EH (cell line): ENCODE measurements around the gene UBE2R2.
A peak's percentile ranks its signal among the peaks of the same experiment; 100 is the strongest.
"Not testable (repeated sequence)": the region's sequence is repeated elsewhere in the genome, so short reads cannot be mapped to it uniquely, and the experiment has no call there.

Experiments
- DNase-seq: peaks from one replicate; pipeline ENCODE4 v3.0.0-alpha.2; 2015; ENCODE audit warnings: low read depth

The UBE2R2 gene

GRCh38 chr9:33816327-33817252, at the start of gene UBE2R2:
Gene UBE2R2 (plus strand): TSS chr9:33817160. CDS start chr9:33817758, 598 bp downstream.
- peak; percentile 93 for DNase-seq

GRCh38 chr9:33770156-33770880, 46.6 kb upstream of the UBE2R2 start:
- peak; percentile 69 for DNase-seq

GRCh38 chr9:33773135-33773534, 43.8 kb upstream of the UBE2R2 start:
- not testable (repeated sequence) for DNase-seq

GRCh38 chr9:33774074-33774659, 42.8 kb upstream of the UBE2R2 start:
- not testable (repeated sequence) for DNase-seq

- no peak for DNase-seq
Observed at GRCh38 chr9:33776578-33776977, 40.4 kb upstream of the UBE2R2 start.

- DNase-seq = peak; percentile 62
Observed at GRCh38 chr9:33778700-33779351, 38.1 kb upstream of the UBE2R2 start.

GRCh38 chr9:33780276-33780675, 36.7 kb upstream of the UBE2R2 start:
- no peak for DNase-seq

GRCh38 chr9:33781736-33782135, 35.2 kb upstream of the UBE2R2 start:
- DNase-seq = no peak

GRCh38 chr9:33782395-33783152, 34.4 kb upstream of the UBE2R2 start:
- DNase-seq = peak; percentile 69

- peak; percentile 45 for DNase-seq
Observed at GRCh38 chr9:33785914-33786313, 31.0 kb upstream of the UBE2R2 start.

- no peak for DNase-seq
Observed at GRCh38 chr9:33786681-33787080, 30.3 kb upstream of the UBE2R2 start.

- peak; percentile 4 for DNase-seq
Observed at GRCh38 chr9:33787839-33788238, 29.1 kb upstream of the UBE2R2 start.

- DNase-seq = not testable (repeated sequence)
Observed at GRCh38 chr9:33789429-33789828, 27.5 kb upstream of the UBE2R2 start.

- DNase-seq = peak; percentile 86
Observed at GRCh38 chr9:33791117-33791516, 25.8 kb upstream of the UBE2R2 start.

- DNase-seq = not testable (repeated sequence)
Observed at GRCh38 chr9:33793496-33793895, 23.5 kb upstream of the UBE2R2 start.

- no peak for DNase-seq
Observed at GRCh38 chr9:33794560-33794959, 22.4 kb upstream of the UBE2R2 start.

- DNase-seq = no peak
Observed at GRCh38 chr9:33795281-33795680, 21.7 kb upstream of the UBE2R2 start, which contains the start of gene PRSS3. Gene PRSS3 (plus strand): TSS chr9:33795561. CDS start chr9:33795574, 13 bp downstream.

GRCh38 chr9:33795819-33796218, 21.1 kb upstream of the UBE2R2 start:
- DNase-seq = no peak

GRCh38 chr9:33796679-33797078, 20.3 kb upstream of the UBE2R2 start:
- DNase-seq = not testable (repeated sequence)

GRCh38 chr9:33797837-33798236, 19.1 kb upstream of the UBE2R2 start:
- no peak for DNase-seq

- DNase-seq = no peak
Observed at GRCh38 chr9:33798545-33798944, 18.4 kb upstream of the UBE2R2 start.
